HepG2 (cell line): ENCODE measurements around the gene DHTKD1. TPM values are rescaled to one million over a fixed set of nuclear protein-coding genes. Genes with fewer than 3 reads are reported as not detected.

Experiments
- AHR ChIP-seq: IDR thresholded peaks from 2 replicates; pipeline ENCODE4 v1.6.1; 2018; ENCODE audit warnings: missing genetic modification reagents, missing compliant biosample characterization
- AKAP8 ChIP-seq: sonication (generic); formaldehyde crosslinking; IDR thresholded peaks from 2 replicates; pipeline ENCODE4 v1.5.1; 2020; ENCODE audit warnings: mild to moderate bottlenecking, missing genetic modification reagents
- FOXA3 ChIP-seq: IDR thresholded peaks from 2 replicates; pipeline ENCODE4 v1.6.1; 2016; ENCODE audit warnings: missing genetic modification reagents, missing compliant biosample characterization
- HOXD1 ChIP-seq: sonication (generic); formaldehyde crosslinking; IDR thresholded peaks from 2 replicates; pipeline ENCODE4 v1.5.0; 2020; ENCODE audit warnings: missing genetic modification reagents
- ISX ChIP-seq: sonication (generic); formaldehyde crosslinking; conservative IDR thresholded peaks from 2 replicates; pipeline ENCODE4 v1.5.0; 2020; ENCODE audit warnings: missing genetic modification reagents
- PHB2 ChIP-seq: fragments of 450-650 bp; IDR thresholded peaks from 2 replicates; pipeline ENCODE4 v1.6.1; 2018; ENCODE audit not compliant: partially characterized antibody
- TBX2 ChIP-seq: sonication (generic); formaldehyde crosslinking; IDR thresholded peaks from 2 replicates; pipeline ENCODE4 v1.5.0; 2020; ENCODE audit warnings: missing genetic modification reagents, mild to moderate bottlenecking, borderline replicate concordance
- ZFP37 ChIP-seq: sonication (generic); formaldehyde crosslinking; IDR thresholded peaks from 2 replicates; pipeline ENCODE4 v1.4.0; 2020; ENCODE audit warnings: missing genetic modification reagents, borderline replicate concordance
- ZNF124 ChIP-seq: sonication (generic); formaldehyde crosslinking; IDR thresholded peaks from 2 replicates; pipeline ENCODE4 v1.4.0; 2020; ENCODE audit warnings: missing genetic modification reagents
- ZNF329 ChIP-seq: sonication (generic); formaldehyde crosslinking; IDR thresholded peaks from 2 replicates; pipeline ENCODE4 v1.9.0; 2021; ENCODE audit warnings: low read depth, mild to moderate bottlenecking, missing genetic modification reagents
- ZNF510 ChIP-seq: sonication (generic); formaldehyde crosslinking; IDR thresholded peaks from 2 replicates; pipeline ENCODE4 v1.4.0; 2020; ENCODE audit warnings: low read depth, mild to moderate bottlenecking, missing genetic modification reagents
- ZNF558 ChIP-seq: sonication (generic); formaldehyde crosslinking; IDR thresholded peaks from 2 replicates; pipeline ENCODE4 v1.9.0; 2022; ENCODE audit warnings: mild to moderate bottlenecking, missing genetic modification reagents, borderline replicate concordance
- ZNF563 ChIP-seq: sonication (generic); formaldehyde crosslinking; IDR thresholded peaks from 2 replicates; pipeline ENCODE4 v1.8.0; 2022; ENCODE audit warnings: mild to moderate bottlenecking, moderate library complexity, missing genetic modification reagents
- ZNF572 ChIP-seq: sonication (generic); formaldehyde crosslinking; IDR thresholded peaks from 2 replicates; pipeline ENCODE4 v1.5.1; 2020; ENCODE audit warnings: mild to moderate bottlenecking, missing genetic modification reagents
- ZNF879 ChIP-seq: sonication (generic); formaldehyde crosslinking; IDR thresholded peaks from 2 replicates; pipeline ENCODE4 v1.8.1; 2023; ENCODE audit warnings: missing genetic modification reagents
- polyA plus RNA-seq, 8 experiments: library from polyadenylated mRNA; depleted of rRNA in 3 of 8; stranded (reverse) in 7 of 8; unstranded in 1 of 8; fragments of >200 nt; fragmentation: Illumina TruSeq in 4 of 8; extraction: Trizol in 4 of 8; gene quantifications; 2 replicates each; pipeline versions ENCODE4 v1.2.1 to v1.2.3, GENCODE V29; 2011 to 2016; ENCODE audit warnings: low read depth in 4 of 8, missing spikeins in 1 of 8, mixed read lengths in 1 of 8; ENCODE audit not compliant: insufficient read depth in 1 of 8
- total RNA-seq, 5 experiments: library from RNA; depleted of rRNA; stranded (reverse); fragments of >200 nt; fragmentation: Illumina TruSeq; extraction: Trizol; gene quantifications; 2 replicates each; pipeline ENCODE4 v1.2.3, GENCODE V29; 2016; ENCODE audit warnings: low read depth in 1 of 5
- TF ChIP-seq, protein P1 (sequence below): conservative IDR thresholded peaks from 2 replicates; pipeline ENCODE4 v1.6.1; 2018; ENCODE audit warnings: missing genetic modification reagents
- TF ChIP-seq, protein P2 (sequence below): IDR thresholded peaks from 2 replicates; pipeline ENCODE4 v1.6.1; 2016
- TF ChIP-seq, protein P3 (sequence below): sonication (generic); formaldehyde crosslinking; IDR thresholded peaks from 2 replicates; pipeline ENCODE4 v1.5.1; 2020; ENCODE audit warnings: missing genetic modification reagents, mild to moderate bottlenecking, borderline replicate concordance
- TF ChIP-seq, protein P4 (sequence below): sonication (generic); formaldehyde crosslinking; IDR thresholded peaks from 2 replicates; pipeline ENCODE4 v1.9.0; 2021; ENCODE audit warnings: missing genetic modification reagents, mild to moderate bottlenecking, borderline replicate concordance
- TF ChIP-seq, protein P5 (sequence below): sonication (generic); formaldehyde crosslinking; IDR thresholded peaks from 2 replicates; pipeline ENCODE4 v1.5.0; 2020; ENCODE audit warnings: mild to moderate bottlenecking, missing genetic modification reagents, borderline replicate concordance
- TF ChIP-seq, protein P6 (sequence below): sonication (generic); formaldehyde crosslinking; IDR thresholded peaks from 2 replicates; pipeline ENCODE4 v1.4.0; 2020; ENCODE audit warnings: mild to moderate bottlenecking, missing genetic modification reagents

DHTKD1 gene
- total and polyA plus RNA-seq, 2 of the 13 experiments (the other 11 are each of a cell fraction or from before 2014, with no cell fraction given), result 9.6 to 14.1 TPM

DNA sequence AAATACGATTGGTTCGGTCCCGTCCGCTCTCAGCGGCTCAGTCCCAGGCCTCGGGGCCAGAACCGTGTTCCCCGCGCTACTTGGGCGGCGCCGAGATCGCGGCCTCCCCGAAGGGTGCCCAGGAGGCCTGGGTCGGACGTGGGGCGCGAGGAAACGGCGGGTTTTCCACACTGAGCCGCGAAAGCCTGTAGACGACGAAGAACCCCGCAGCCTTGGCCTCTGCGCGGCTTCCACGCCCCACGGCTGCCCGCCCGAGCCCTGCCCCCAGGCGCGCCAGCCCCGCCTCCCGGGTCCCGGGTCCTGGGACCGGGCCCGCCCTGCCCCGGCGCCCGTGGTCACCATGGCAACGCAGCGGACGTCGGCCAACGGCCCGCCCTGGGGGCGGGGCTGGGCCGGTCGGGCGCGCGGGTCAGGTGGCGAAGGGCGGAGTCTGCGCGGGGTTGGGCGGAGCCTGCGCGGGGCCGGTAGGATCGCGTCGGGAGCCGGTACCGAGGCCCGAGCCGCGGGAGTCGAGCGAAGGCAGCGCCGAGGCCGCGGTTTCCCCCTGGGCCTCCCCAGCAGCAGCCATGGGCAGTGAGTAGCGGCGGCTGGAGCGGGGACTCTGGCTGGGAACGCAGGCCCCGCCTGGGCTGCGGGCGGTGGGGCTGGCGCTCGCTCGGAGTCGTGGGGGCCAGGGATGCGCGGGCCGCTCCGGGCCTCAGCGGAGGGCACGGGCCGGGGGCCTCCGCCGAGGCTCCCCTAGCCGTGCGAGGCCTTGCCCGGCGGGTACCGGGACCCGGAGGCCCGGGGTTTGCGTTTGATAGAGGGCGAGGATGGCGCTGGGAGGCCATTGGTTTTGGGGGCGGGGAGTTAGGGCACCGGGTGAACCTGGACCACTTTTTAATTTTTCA lies 60.7 kb downstream of the DHTKD1 start, which contains the start of gene SEC61A2 (continued):
- TF ChIP-seq AKAP8 (CRISPR knock-in tag) (no peak), ISX (CRISPR knock-in tag) (no peak), ZFP37 (CRISPR knock-in tag) (no peak), ZNF510 (no peak), AHR (CRISPR knock-in tag) (no peak), ZNF124 (CRISPR knock-in tag) (no peak), ZNF572 (CRISPR knock-in tag) (no peak), PHB2 (no peak), ZNF563 (CRISPR knock-in tag) (peak; percentile 84), TBX2 (CRISPR knock-in tag) (peak; percentile 50; the same call in 1 of the 2 replicates), ZNF558 (CRISPR knock-in tag) (no peak), ZNF879 (CRISPR knock-in tag) (no peak), HOXD1 (CRISPR knock-in tag) (no peak; the same call in 1 of the 2 replicates), FOXA3 (CRISPR knock-in tag) (no peak; the same call in 1 of the 2 replicates), ZNF329 (CRISPR knock-in tag) (0 out of 2 replicates have a peak, but pooled peaks have one; percentile 22)
- TF ChIP-seq, protein P1, sequence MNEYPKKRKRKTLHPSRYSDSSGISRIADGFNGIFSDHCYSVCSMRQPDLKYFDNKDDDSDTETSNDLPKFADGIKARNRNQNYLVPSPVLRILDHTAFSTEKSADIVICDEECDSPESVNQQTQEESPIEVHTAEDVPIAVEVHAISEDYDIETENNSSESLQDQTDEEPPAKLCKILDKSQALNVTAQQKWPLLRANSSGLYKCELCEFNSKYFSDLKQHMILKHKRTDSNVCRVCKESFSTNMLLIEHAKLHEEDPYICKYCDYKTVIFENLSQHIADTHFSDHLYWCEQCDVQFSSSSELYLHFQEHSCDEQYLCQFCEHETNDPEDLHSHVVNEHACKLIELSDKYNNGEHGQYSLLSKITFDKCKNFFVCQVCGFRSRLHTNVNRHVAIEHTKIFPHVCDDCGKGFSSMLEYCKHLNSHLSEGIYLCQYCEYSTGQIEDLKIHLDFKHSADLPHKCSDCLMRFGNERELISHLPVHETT (CRISPR knock-in tag), result peak; percentile 13; the same call in 1 of the 2 replicates
- TF ChIP-seq, protein P2, sequence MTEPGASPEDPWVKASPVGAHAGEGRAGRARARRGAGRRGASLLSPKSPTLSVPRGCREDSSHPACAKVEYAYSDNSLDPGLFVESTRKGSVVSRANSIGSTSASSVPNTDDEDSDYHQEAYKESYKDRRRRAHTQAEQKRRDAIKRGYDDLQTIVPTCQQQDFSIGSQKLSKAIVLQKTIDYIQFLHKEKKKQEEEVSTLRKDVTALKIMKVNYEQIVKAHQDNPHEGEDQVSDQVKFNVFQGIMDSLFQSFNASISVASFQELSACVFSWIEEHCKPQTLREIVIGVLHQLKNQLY (CRISPR knock-in tag), result 0 out of 2 replicates have a peak, but pooled peaks have one; percentile 30
- TF ChIP-seq, protein P3, sequence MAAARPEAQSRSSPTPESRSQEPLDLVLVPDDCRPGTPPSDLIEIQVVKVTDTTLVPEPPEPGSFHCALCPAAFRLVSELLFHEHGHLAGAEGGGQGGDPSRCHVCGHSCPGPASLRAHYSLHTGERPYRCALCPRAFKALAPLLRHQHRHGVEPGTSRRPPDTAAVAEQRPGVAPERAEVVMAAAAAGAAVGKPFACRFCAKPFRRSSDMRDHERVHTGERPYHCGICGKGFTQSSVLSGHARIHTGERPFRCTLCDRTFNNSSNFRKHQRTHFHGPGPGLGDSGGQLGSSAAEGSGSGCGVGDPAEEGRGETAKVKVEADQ (CRISPR knock-in tag), result no peak
- TF ChIP-seq, protein P4, sequence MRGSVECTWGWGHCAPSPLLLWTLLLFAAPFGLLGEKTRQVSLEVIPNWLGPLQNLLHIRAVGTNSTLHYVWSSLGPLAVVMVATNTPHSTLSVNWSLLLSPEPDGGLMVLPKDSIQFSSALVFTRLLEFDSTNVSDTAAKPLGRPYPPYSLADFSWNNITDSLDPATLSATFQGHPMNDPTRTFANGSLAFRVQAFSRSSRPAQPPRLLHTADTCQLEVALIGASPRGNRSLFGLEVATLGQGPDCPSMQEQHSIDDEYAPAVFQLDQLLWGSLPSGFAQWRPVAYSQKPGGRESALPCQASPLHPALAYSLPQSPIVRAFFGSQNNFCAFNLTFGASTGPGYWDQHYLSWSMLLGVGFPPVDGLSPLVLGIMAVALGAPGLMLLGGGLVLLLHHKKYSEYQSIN (CRISPR knock-in tag), result no peak
- TF ChIP-seq, protein P5, sequence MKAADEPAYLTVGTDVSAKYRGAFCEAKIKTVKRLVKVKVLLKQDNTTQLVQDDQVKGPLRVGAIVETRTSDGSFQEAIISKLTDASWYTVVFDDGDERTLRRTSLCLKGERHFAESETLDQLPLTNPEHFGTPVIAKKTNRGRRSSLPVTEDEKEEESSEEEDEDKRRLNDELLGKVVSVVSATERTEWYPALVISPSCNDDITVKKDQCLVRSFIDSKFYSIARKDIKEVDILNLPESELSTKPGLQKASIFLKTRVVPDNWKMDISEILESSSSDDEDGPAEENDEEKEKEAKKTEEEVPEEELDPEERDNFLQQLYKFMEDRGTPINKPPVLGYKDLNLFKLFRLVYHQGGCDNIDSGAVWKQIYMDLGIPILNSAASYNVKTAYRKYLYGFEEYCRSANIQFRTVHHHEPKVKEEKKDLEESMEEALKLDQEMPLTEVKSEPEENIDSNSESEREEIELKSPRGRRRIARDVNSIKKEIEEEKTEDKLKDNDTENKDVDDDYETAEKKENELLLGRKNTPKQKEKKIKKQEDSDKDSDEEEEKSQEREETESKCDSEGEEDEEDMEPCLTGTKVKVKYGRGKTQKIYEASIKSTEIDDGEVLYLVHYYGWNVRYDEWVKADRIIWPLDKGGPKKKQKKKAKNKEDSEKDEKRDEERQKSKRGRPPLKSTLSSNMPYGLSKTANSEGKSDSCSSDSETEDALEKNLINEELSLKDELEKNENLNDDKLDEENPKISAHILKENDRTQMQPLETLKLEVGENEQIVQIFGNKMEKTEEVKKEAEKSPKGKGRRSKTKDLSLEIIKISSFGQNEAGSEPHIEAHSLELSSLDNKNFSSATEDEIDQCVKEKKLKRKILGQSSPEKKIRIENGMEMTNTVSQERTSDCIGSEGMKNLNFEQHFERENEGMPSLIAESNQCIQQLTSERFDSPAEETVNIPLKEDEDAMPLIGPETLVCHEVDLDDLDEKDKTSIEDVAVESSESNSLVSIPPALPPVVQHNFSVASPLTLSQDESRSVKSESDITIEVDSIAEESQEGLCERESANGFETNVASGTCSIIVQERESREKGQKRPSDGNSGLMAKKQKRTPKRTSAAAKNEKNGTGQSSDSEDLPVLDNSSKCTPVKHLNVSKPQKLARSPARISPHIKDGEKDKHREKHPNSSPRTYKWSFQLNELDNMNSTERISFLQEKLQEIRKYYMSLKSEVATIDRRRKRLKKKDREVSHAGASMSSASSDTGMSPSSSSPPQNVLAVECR, result peak; percentile 74; the same call in 1 of the 2 replicates
- TF ChIP-seq, protein P6, sequence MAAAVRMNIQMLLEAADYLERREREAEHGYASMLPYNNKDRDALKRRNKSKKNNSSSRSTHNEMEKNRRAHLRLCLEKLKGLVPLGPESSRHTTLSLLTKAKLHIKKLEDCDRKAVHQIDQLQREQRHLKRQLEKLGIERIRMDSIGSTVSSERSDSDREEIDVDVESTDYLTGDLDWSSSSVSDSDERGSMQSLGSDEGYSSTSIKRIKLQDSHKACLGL (CRISPR knock-in tag), result peak; percentile 68; the same call in 1 of the 2 replicates
